DOHH2 (cell line): ENCODE measurements around the gene GORASP1.

Source experiments
- CTCF ChIP-seq: fragments of 200-600 bp; sonication (generic); IDR thresholded peaks from one replicate; pipeline ENCODE4 v1.5.1; 2014; ENCODE audit warnings: antibody characterized with exemption, mild to moderate bottlenecking, low read depth, low read length; ENCODE audit not compliant: poor library complexity, severe bottlenecking
- EZH2phosphoT487 ChIP-seq: fragments of 200-600 bp; sonication (generic); IDR thresholded peaks from 2 replicates; pipeline ENCODE4 v1.6.1; 2017; ENCODE audit warnings: borderline replicate concordance, mild to moderate bottlenecking, antibody characterized with exemption, low read length, moderate library complexity, mixed read lengths

GRCh38 chr3:39150148-39150802, 42.8 kb upstream of the GORASP1 start:
- no peak for TF ChIP-seq CTCF
- TF ChIP-seq EZH2phosphoT487 = no peak
